ENCODE results near the gene DZIP1L. TPM values are rescaled to one million over a fixed set of nuclear protein-coding genes. Genes with fewer than 3 reads are reported as not detected.
"Not testable (repeated sequence)": the region's sequence is repeated elsewhere in the genome, so short reads cannot be mapped to it uniquely, and the experiment has no call there.

Gene DZIP1L, protein sequence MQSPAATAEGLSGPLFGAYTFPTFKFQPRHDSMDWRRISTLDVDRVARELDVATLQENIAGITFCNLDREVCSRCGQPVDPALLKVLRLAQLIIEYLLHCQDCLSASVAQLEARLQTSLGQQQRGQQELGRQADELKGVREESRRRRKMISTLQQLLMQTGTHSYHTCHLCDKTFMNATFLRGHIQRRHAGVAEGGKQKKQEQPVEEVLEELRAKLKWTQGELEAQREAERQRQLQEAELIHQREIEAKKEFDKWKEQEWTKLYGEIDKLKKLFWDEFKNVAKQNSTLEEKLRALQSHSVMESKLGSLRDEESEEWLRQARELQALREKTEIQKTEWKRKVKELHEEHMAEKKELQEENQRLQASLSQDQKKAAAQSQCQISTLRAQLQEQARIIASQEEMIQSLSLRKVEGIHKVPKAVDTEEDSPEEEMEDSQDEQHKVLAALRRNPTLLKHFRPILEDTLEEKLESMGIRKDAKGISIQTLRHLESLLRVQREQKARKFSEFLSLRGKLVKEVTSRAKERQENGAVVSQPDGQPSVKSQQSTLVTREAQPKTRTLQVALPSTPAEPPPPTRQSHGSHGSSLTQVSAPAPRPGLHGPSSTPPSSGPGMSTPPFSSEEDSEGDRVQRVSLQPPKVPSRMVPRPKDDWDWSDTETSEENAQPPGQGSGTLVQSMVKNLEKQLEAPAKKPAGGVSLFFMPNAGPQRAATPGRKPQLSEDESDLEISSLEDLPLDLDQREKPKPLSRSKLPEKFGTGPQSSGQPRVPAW
- total RNA-seq = 0.07 and 0.16 TPM in 2 replicates

GRCh38 chr3:138114988-138115971, at the start of gene DZIP1L:
Gene DZIP1L, minus strand, starts transcription at chr3:138115608. Its CDS starts 11,637 bp downstream, at chr3:138103971.
- Mint-ChIP-seq H3K4me1 (ENCODE audit: low read depth) (peaks cover 14% of the 10 kb centered on the region), H3K36me3 (ENCODE audit: low read depth) (peaks cover 3% of the 10 kb centered on the region), H3K27me3 (ENCODE audit: insufficient read depth) (peaks cover 22% of the 10 kb centered on the region), H3K4me3 (peak within 1 kb of the TSS; percentile 79), H3K9me3 (no peaks in the 10 kb centered on the region), H3K27ac (no peak within 1 kb of the TSS)
- peak; percentile 12 for DNase-seq (ENCODE audit: low spot score)
- intact Hi-C loops (cut with micrococcal nuclease) = no loop called here

DNA sequence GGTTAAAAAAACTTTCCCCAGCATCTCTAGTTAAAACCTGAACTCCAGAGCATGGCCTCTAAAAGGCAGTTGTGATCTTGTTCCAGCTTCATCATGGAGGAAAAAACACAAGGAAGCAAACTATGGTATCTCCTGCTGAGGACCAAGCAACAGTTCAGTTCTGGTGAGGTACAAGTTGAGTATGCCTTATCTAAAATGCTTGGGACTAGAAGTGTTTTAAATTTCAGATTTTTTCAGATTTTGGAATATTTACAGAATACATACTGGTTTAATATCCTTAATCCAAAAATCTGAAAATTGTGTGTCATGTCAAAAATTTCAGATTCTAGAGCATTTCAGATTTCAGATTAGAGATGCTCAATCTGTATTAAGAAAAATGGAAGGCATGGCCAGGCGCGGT, 49.7 kb upstream of the DZIP1L start:
- H3K36me3 Mint-ChIP-seq (ENCODE audit: low read depth) = peaks cover 43% of the 10 kb centered on the region
- no peak overlapping the region for H3K4me3 Mint-ChIP-seq
- intact Hi-C loops (cut with micrococcal nuclease) = no loop called here
- no peaks in the 10 kb centered on the region for H3K9me3 Mint-ChIP-seq
- H3K27me3 Mint-ChIP-seq (ENCODE audit: insufficient read depth) = no peaks in the 10 kb centered on the region
- H3K27ac Mint-ChIP-seq = no peak overlapping the region
- DNase-seq (ENCODE audit: low spot score) = no peak
- no peaks in the 10 kb centered on the region for H3K4me1 Mint-ChIP-seq (ENCODE audit: low read depth)

DNA sequence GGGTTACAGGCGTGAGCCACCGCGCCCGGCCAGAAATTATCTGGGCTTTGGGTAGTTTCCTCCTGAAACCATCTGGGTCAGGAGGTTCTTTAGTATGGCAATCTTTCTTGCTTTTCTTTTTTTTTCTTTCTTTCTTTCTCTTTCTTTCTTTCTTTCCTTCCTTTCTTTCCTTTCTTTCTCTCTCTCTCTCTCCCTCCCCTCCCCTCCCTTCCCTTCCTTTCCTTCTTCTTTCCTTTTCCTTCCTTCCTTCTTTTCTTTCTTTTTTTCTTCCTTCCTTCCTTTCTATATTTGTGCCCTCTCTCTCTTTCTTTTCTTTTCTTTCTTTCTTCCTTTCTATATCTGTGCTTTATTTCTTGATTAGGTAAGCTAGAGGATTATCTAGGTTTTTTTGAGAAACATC, 42.3 kb upstream of the DZIP1L start:
- H3K27me3 Mint-ChIP-seq (ENCODE audit: insufficient read depth) = peaks cover 4% of the 10 kb centered on the region
- no peak overlapping the region for H3K4me3 Mint-ChIP-seq
- no peak overlapping the region for H3K27ac Mint-ChIP-seq
- no peak for DNase-seq (ENCODE audit: low spot score)
- H3K9me3 Mint-ChIP-seq = peaks cover 13% of the 10 kb centered on the region
- no peaks in the 10 kb centered on the region for H3K4me1 Mint-ChIP-seq (ENCODE audit: low read depth)
- intact Hi-C loops (cut with micrococcal nuclease) = no loop called here
- H3K36me3 Mint-ChIP-seq (ENCODE audit: low read depth) = peaks cover 11% of the 10 kb centered on the region

DNA sequence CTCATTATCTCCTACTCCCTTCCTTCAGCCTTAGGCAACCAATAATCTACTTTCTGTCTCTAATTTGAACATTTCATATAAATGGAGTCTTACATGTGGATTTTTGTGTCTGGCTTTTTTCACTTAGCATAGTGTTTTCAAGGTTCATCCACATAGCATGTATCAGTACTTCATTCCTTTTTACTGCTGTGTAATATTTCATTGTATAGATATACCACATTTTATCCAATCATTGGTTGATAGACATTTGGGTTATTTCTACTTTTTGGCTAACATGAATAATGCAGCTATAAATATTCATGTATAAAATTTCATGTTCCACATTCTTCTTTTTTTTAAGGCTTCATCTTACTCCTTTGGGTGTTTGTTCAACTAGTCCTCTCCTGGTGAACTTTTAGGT, 39.1 kb upstream of the DZIP1L start:
- Mint-ChIP-seq H3K9me3 (peaks cover 13% of the 10 kb centered on the region), H3K4me3 (no peak overlapping the region), H3K27me3 (ENCODE audit: insufficient read depth) (peaks cover 6% of the 10 kb centered on the region), H3K36me3 (ENCODE audit: low read depth) (no peaks in the 10 kb centered on the region), H3K4me1 (ENCODE audit: low read depth) (no peaks in the 10 kb centered on the region), H3K27ac (no peak overlapping the region)
- intact Hi-C loops (cut with micrococcal nuclease) = no loop called here
- DNase-seq (ENCODE audit: low spot score) = no peak

GRCh38 chr3:138148503-138148902, 33.1 kb upstream of the DZIP1L start:
- Mint-ChIP-seq H3K36me3 (ENCODE audit: low read depth) (no peaks in the 10 kb centered on the region), H3K4me3 (no peak overlapping the region), H3K9me3 (peaks cover 2% of the 10 kb centered on the region), H3K27ac (no peak overlapping the region), H3K4me1 (ENCODE audit: low read depth) (no peaks in the 10 kb centered on the region), H3K27me3 (ENCODE audit: insufficient read depth) (peaks cover 12% of the 10 kb centered on the region)
- no peak for DNase-seq (ENCODE audit: low spot score)
- intact Hi-C loops (cut with micrococcal nuclease) = no loop called here

GRCh38 chr3:138142181-138142580, 26.8 kb upstream of the DZIP1L start:
- DNase-seq (ENCODE audit: low spot score); H3K27ac Mint-ChIP-seq; H3K4me3 Mint-ChIP-seq; intact Hi-C loops (cut with micrococcal nuclease); H3K36me3 Mint-ChIP-seq (ENCODE audit: low read depth); H3K4me1 Mint-ChIP-seq (ENCODE audit: low read depth); H3K9me3 Mint-ChIP-seq: not testable (repeated sequence)
- H3K27me3 Mint-ChIP-seq (ENCODE audit: insufficient read depth) = peaks cover 23% of the 10 kb centered on the region

- Mint-ChIP-seq H3K27ac (no peak overlapping the region), H3K27me3 (ENCODE audit: insufficient read depth) (peaks cover 26% of the 10 kb centered on the region), H3K4me1 (ENCODE audit: low read depth) (no peaks in the 10 kb centered on the region), H3K36me3 (ENCODE audit: low read depth) (no peaks in the 10 kb centered on the region), H3K9me3 (no peaks in the 10 kb centered on the region), H3K4me3 (no peak overlapping the region)
- no peak for DNase-seq (ENCODE audit: low spot score)
- intact Hi-C loops (cut with micrococcal nuclease) = no loop called here
Observed at GRCh38 chr3:138140940-138141339, 25.5 kb upstream of the DZIP1L start.

- H3K27me3 Mint-ChIP-seq (ENCODE audit: insufficient read depth) = peaks cover 29% of the 10 kb centered on the region
- no peaks in the 10 kb centered on the region for H3K9me3 Mint-ChIP-seq
- no peak for DNase-seq (ENCODE audit: low spot score)
- H3K27ac Mint-ChIP-seq = no peak overlapping the region
- H3K36me3 Mint-ChIP-seq (ENCODE audit: low read depth) = no peaks in the 10 kb centered on the region
- H3K4me3 Mint-ChIP-seq = no peak overlapping the region
- intact Hi-C loops (cut with micrococcal nuclease) = no loop called here
- no peaks in the 10 kb centered on the region for H3K4me1 Mint-ChIP-seq (ENCODE audit: low read depth)
Observed at GRCh38 chr3:138139691-138140090, 24.3 kb upstream of the DZIP1L start.

DNA sequence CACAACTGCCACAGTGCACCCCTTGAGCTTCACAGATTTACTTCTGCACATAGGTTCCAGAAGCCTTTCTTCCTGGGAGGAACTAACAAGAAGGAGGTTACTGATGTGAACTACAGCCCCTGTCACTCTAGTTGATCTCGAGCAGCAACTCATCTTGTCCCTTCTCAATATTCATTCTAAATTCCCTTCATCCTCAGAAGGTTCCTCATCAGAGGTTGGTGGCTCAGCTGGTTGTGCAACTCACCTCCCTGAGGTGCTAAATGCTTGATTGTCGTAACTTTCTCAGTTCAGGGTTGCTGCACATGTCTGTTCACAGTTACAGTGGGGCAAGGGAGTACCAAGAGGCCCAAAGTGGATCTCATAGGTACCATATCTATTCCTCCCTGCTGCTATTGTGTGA, 22.5 kb upstream of the DZIP1L start:
- no peak for DNase-seq (ENCODE audit: low spot score)
- H3K36me3 Mint-ChIP-seq (ENCODE audit: low read depth) = no peaks in the 10 kb centered on the region
- peaks cover 28% of the 10 kb centered on the region for H3K27me3 Mint-ChIP-seq (ENCODE audit: insufficient read depth)
- intact Hi-C loops (cut with micrococcal nuclease) = no loop called here
- H3K4me3 Mint-ChIP-seq = no peak overlapping the region
- no peak overlapping the region for H3K27ac Mint-ChIP-seq
- H3K4me1 Mint-ChIP-seq (ENCODE audit: low read depth) = no peaks in the 10 kb centered on the region
- H3K9me3 Mint-ChIP-seq = no peaks in the 10 kb centered on the region

DNA sequence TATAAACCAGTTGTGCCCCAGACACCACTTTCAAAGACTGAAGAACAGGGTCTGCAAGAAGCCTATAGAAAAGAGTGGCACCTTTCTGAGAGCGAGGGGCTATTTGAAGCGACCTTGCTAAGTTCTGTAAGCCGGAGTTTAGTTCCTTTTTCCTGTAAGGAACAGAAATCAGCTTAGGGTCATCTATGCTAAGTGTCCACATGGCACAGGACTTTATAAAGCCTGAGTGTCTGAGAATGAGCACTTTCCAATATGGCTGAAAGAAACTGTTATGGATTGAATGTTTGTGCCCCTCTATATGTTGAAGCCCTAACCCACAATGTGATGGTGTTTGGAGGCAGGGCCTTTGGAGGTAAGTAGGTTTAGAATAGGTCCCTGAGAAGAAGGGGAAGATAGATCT, 20.8 kb upstream of the DZIP1L start:
- no peaks in the 10 kb centered on the region for H3K36me3 Mint-ChIP-seq (ENCODE audit: low read depth)
- no peak for DNase-seq (ENCODE audit: low spot score)
- H3K27me3 Mint-ChIP-seq (ENCODE audit: insufficient read depth) = peaks cover 34% of the 10 kb centered on the region
- no peak overlapping the region for H3K4me3 Mint-ChIP-seq
- no peaks in the 10 kb centered on the region for H3K9me3 Mint-ChIP-seq
- H3K4me1 Mint-ChIP-seq (ENCODE audit: low read depth) = no peaks in the 10 kb centered on the region
- intact Hi-C loops (cut with micrococcal nuclease) = no loop called here
- H3K27ac Mint-ChIP-seq = no peak overlapping the region

- peaks cover 33% of the 10 kb centered on the region for H3K27me3 Mint-ChIP-seq (ENCODE audit: insufficient read depth)
Observed at GRCh38 chr3:138135833-138136194, 20.4 kb upstream of the DZIP1L start.

DNA sequence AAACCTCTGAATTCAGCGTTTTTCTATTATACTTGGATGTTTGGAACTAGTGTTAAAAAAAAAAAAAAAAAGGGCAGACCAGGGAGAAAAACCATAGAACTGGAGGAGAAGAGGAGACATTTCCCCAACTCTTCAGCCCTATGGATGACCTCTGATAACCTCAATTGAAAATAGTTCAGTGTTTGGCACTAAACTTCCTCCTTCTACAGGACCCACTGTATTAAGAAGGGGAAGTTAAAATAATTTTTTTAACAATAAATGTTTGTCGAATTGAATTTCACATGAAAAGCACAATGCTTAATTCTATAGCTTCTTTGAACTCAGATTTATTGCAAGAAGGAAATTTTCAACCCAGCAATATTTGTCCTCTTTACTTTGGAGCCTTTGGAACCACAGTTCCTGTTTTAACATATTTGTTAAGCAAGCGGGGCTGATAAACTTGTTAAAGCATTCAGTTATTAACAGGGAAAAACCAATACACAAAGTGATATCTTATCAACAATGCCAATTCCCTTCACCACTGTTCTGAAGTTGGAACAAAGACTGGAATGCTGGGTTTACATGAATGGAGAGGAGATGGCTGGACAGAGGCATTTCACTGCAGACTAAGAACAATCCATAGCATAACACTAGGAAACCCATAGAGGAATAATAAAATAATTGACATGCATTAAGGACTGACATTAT, 19.9 kb upstream of the DZIP1L start:
- no peak for DNase-seq (ENCODE audit: low spot score)
- intact Hi-C loops (cut with micrococcal nuclease) = no loop called here
- H3K4me1 Mint-ChIP-seq (ENCODE audit: low read depth) = no peaks in the 10 kb centered on the region
- H3K27ac Mint-ChIP-seq = no peak overlapping the region
- H3K27me3 Mint-ChIP-seq (ENCODE audit: insufficient read depth) = peaks cover 33% of the 10 kb centered on the region
- H3K9me3 Mint-ChIP-seq = no peaks in the 10 kb centered on the region
- no peak overlapping the region for H3K4me3 Mint-ChIP-seq
- no peaks in the 10 kb centered on the region for H3K36me3 Mint-ChIP-seq (ENCODE audit: low read depth)

More at GRCh38 chr3:138135833-138136194, 20.4 kb upstream of the DZIP1L start:
- no peak for DNase-seq (ENCODE audit: low spot score)
- no peaks in the 10 kb centered on the region for H3K4me1 Mint-ChIP-seq (ENCODE audit: low read depth)
- H3K9me3 Mint-ChIP-seq = no peaks in the 10 kb centered on the region
- no peak overlapping the region for H3K4me3 Mint-ChIP-seq
- no peak overlapping the region for H3K27ac Mint-ChIP-seq
- no peaks in the 10 kb centered on the region for H3K36me3 Mint-ChIP-seq (ENCODE audit: low read depth)
- intact Hi-C loops (cut with micrococcal nuclease) = no loop called here
